Kidney epithelial cell (primary cell): ENCODE data around the gene ZNF578. TPM values are rescaled to one million over a fixed set of nuclear protein-coding genes. Genes with fewer than 3 reads are reported as not detected.
"Not testable (repeated sequence)": the region's sequence is repeated elsewhere in the genome, so short reads cannot be mapped to it uniquely, and the experiment has no call there.

Experiments used
- DNase-seq: peaks from one replicate; pipeline ENCODE4 v3.0.0-alpha.2; 2010; ENCODE audit warnings: low read depth
- H3K27me3 ChIP-seq: 2 replicates; pipeline ENCODE4 v1.6.0; 2011; ENCODE audit warnings: low read length; ENCODE audit not compliant: control insufficient read depth, insufficient read depth
- H3K36me3 ChIP-seq: 2 replicates; pipeline ENCODE4 v1.5.1; 2011; ENCODE audit warnings: low read length; ENCODE audit not compliant: control insufficient read depth, insufficient read depth
- H3K4me3 ChIP-seq: 2 replicates; pipeline ENCODE4 v1.5.1; 2011; ENCODE audit warnings: low read depth, mild to moderate bottlenecking, control low read depth, low read length
- CTCF ChIP-seq: IDR thresholded peaks from 2 replicates; pipeline ENCODE4 v1.5.1; 2011; ENCODE audit warnings: mild to moderate bottlenecking, moderate library complexity, low read length, control low read depth, inconsistent platforms; ENCODE audit not compliant: insufficient read depth, poor library complexity, severe bottlenecking
- total RNA-seq: library from RNA; depleted of rRNA; stranded (reverse); fragments of >200 nt; gene quantifications from 2 replicates; pipeline ENCODE4 v1.2.3, GENCODE V29; 2015

ZNF578 gene
- total RNA-seq, 1 donor from 2014 or later = 4.0 TPM

- Histone ChIP-seq H3K36me3 (no peaks in the 10 kb centered on the region), H3K4me3 (peak overlapping the region; percentile 56), H3K27me3 (no peaks in the 10 kb centered on the region)
- DNase-seq = no peak
- TF ChIP-seq CTCF = no peak
These were observed 83.1 kb downstream of the ZNF578 start for GRCh38 chr19:52536448-52536800.

GRCh38 chr19:52538815-52539214 lies 85.5 kb downstream of the ZNF578 start:
- not testable (repeated sequence) for H3K4me3 ChIP-seq, H3K36me3 ChIP-seq, H3K27me3 ChIP-seq, DNase-seq

- H3K36me3 ChIP-seq, H3K27me3 ChIP-seq, H3K4me3 ChIP-seq, DNase-seq: not testable (repeated sequence)
These were observed 87.8 kb downstream of the ZNF578 start for GRCh38 chr19:52541176-52541575.

- TF ChIP-seq CTCF = no peak
- DNase-seq = no peak
- H3K4me3 ChIP-seq = no peak overlapping the region
- H3K27me3 ChIP-seq = no peaks in the 10 kb centered on the region
- no peaks in the 10 kb centered on the region for H3K36me3 ChIP-seq
These were observed 88.3 kb downstream of the ZNF578 start for GRCh38 chr19:52541608-52542007.

GRCh38 chr19:52542541-52542940 lies 89.2 kb downstream of the ZNF578 start:
- DNase-seq, H3K4me3 ChIP-seq, H3K36me3 ChIP-seq, H3K27me3 ChIP-seq: not testable (repeated sequence)

GRCh38 chr19:52542984-52543664 lies 89.8 kb downstream of the ZNF578 start:
- no peak for DNase-seq
- Histone ChIP-seq H3K27me3 (no peaks in the 10 kb centered on the region), H3K4me3 (no peak overlapping the region), H3K36me3 (no peaks in the 10 kb centered on the region)
- no peak for TF ChIP-seq CTCF

GRCh38 chr19:52554216-52554971 lies 101.0 kb downstream of the ZNF578 start:
- no peak for TF ChIP-seq CTCF
- H3K4me3 ChIP-seq = no peak overlapping the region
- DNase-seq = no peak
- H3K36me3 ChIP-seq = peaks cover 2% of the 10 kb centered on the region
- H3K27me3 ChIP-seq = no peaks in the 10 kb centered on the region
